ENCODE data around the gene PODXL. TPM values are rescaled to one million over a fixed set of nuclear protein-coding genes. Genes with fewer than 3 reads are reported as not detected.

PODXL gene
- polyA plus RNA-seq = 1 to 10 TPM; 3.4 to 3.5 TPM

- Histone ChIP-seq H3K36me3 (ENCODE audit: control insufficient read depth in 2 of 2, insufficient read depth in 2 of 2, low read length in 1 of 2) (no peaks in the 10 kb centered on the region), H3K27ac (ENCODE audit: low read depth in 2 of 2, low read length in 1 of 2) (peak within 1 kb of the TSS in 1 of 2 donors; percentile 26), H3K9me3 (ENCODE audit: control insufficient read depth in 2 of 2, insufficient read depth in 1 of 2, low read depth in 1 of 2, low read length in 1 of 2) (no peaks in the 10 kb centered on the region), H3K4me3 (ENCODE audit: low read depth in 1 of 2, low read length in 2 of 2) (peak within 1 kb of the TSS; percentile 46 to 56), H3K27me3 (ENCODE audit: control insufficient read depth in 1 of 2, insufficient read depth in 2 of 2, low read length in 2 of 2) (no peaks in the 10 kb centered on the region), H3K4me1 (ENCODE audit: control insufficient read depth in 2 of 2, insufficient read depth in 2 of 2, low read length in 1 of 2) (peaks cover 3 to 6% of the 10 kb centered on the region in 2 donors)
- 0 to 1% methylated on average over 74 to 101 of the region's 112 CpGs for WGBS, 2 donors
Observed at GRCh38 chr7:131556053-131556908, at the start of gene PODXL. Gene PODXL (minus strand): TSS chr7:131556628. CDS start chr7:131556359, 269 bp downstream.

GRCh38 chr7:131605280-131605878, 49.0 kb upstream of the PODXL start:
- 51 to 60% methylated on average over 9 of the region's 9 CpGs for WGBS, 2 donors
- H3K9me3 ChIP-seq (ENCODE audit: control insufficient read depth in 2 of 2, insufficient read depth in 1 of 2, low read depth in 1 of 2, low read length in 1 of 2) = no peaks in the 10 kb centered on the region
- no peak overlapping the region for H3K4me3 ChIP-seq (ENCODE audit: low read depth in 1 of 2, low read length in 2 of 2)
- H3K36me3 ChIP-seq (ENCODE audit: control insufficient read depth in 2 of 2, insufficient read depth in 2 of 2, low read length in 1 of 2) = no peaks in the 10 kb centered on the region
- no peaks in the 10 kb centered on the region for H3K4me1 ChIP-seq (ENCODE audit: control insufficient read depth in 2 of 2, insufficient read depth in 2 of 2, low read length in 1 of 2)
- no peak overlapping the region for H3K27ac ChIP-seq (ENCODE audit: low read depth in 2 of 2, low read length in 1 of 2)
- H3K27me3 ChIP-seq (ENCODE audit: control insufficient read depth in 1 of 2, insufficient read depth in 2 of 2, low read length in 2 of 2) = no peaks in the 10 kb centered on the region

GRCh38 chr7:131604841-131605279, 48.4 kb upstream of the PODXL start:
- Histone ChIP-seq H3K27me3 (ENCODE audit: control insufficient read depth in 1 of 2, insufficient read depth in 2 of 2, low read length in 2 of 2) (no peaks in the 10 kb centered on the region), H3K27ac (ENCODE audit: low read depth in 2 of 2, low read length in 1 of 2) (no peak overlapping the region), H3K9me3 (ENCODE audit: control insufficient read depth in 2 of 2, insufficient read depth in 1 of 2, low read depth in 1 of 2, low read length in 1 of 2) (no peaks in the 10 kb centered on the region), H3K36me3 (ENCODE audit: control insufficient read depth in 2 of 2, insufficient read depth in 2 of 2, low read length in 1 of 2) (no peaks in the 10 kb centered on the region), H3K4me1 (ENCODE audit: control insufficient read depth in 2 of 2, insufficient read depth in 2 of 2, low read length in 1 of 2) (no peaks in the 10 kb centered on the region), H3K4me3 (ENCODE audit: low read depth in 1 of 2, low read length in 2 of 2) (no peak overlapping the region)
- WGBS, 2 donors = 71 to 75% methylated on average over 7 of the region's 7 CpGs

- Histone ChIP-seq H3K36me3 (ENCODE audit: control insufficient read depth in 2 of 2, insufficient read depth in 2 of 2, low read length in 1 of 2) (no peaks in the 10 kb centered on the region), H3K4me1 (ENCODE audit: control insufficient read depth in 2 of 2, insufficient read depth in 2 of 2, low read length in 1 of 2) (no peaks in the 10 kb centered on the region), H3K27ac (ENCODE audit: low read depth in 2 of 2, low read length in 1 of 2) (no peak overlapping the region), H3K9me3 (ENCODE audit: control insufficient read depth in 2 of 2, insufficient read depth in 1 of 2, low read depth in 1 of 2, low read length in 1 of 2) (no peaks in the 10 kb centered on the region), H3K27me3 (ENCODE audit: control insufficient read depth in 1 of 2, insufficient read depth in 2 of 2, low read length in 2 of 2) (no peaks in the 10 kb centered on the region), H3K4me3 (ENCODE audit: low read depth in 1 of 2, low read length in 2 of 2) (no peak overlapping the region)
- WGBS, 2 donors = 96 to 100% methylated on average over 2 of the region's 2 CpGs
Observed at GRCh38 chr7:131603932-131604331, 47.5 kb upstream of the PODXL start.

GRCh38 chr7:131602994-131603372, 46.6 kb upstream of the PODXL start:
- H3K4me1 ChIP-seq (ENCODE audit: control insufficient read depth in 2 of 2, insufficient read depth in 2 of 2, low read length in 1 of 2) = no peaks in the 10 kb centered on the region
- H3K4me3 ChIP-seq (ENCODE audit: low read depth in 1 of 2, low read length in 2 of 2) = no peak overlapping the region
- WGBS, 2 donors = 56 to 57% methylated on average over 5 of the region's 5 CpGs
- H3K27ac ChIP-seq (ENCODE audit: low read depth in 2 of 2, low read length in 1 of 2) = no peak overlapping the region
- H3K9me3 ChIP-seq (ENCODE audit: control insufficient read depth in 2 of 2, insufficient read depth in 1 of 2, low read depth in 1 of 2, low read length in 1 of 2) = no peaks in the 10 kb centered on the region
- no peaks in the 10 kb centered on the region for H3K36me3 ChIP-seq (ENCODE audit: control insufficient read depth in 2 of 2, insufficient read depth in 2 of 2, low read length in 1 of 2)
- H3K27me3 ChIP-seq (ENCODE audit: control insufficient read depth in 1 of 2, insufficient read depth in 2 of 2, low read length in 2 of 2) = no peaks in the 10 kb centered on the region

DNA sequence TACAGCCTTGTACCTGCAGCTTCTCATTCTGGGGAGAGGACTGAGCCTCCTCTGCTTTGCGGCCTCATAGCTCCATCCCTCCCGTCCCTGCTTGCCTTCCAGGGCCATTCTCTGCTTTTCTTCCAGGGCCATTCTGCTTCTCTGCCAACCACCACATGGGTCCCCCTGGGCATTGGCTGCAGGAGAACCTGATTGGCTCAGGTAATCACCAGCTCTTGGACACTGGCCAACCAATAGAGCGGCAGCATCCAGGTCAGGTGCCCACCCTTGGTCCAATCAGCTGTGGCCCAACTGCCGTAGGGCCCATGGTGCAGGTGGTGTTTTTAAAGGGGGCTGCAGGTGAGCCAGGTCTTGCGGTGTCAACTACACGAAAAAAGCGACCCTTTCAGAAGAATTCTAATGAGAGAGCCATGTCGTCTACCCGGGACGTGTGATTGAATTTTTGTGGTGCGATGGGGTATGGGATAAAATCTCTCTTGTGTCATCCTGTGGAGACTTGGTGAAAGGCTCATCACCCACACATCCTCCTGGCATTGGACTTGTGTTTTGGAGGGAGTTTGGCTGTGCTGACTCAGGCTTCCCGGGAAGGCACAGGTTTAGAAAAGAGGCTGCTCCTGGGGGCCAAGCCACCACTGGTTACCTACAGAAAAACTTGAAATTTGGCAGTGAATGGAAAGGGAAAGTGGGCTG, 46.0 kb upstream of the PODXL start:
- 83 to 84% methylated on average over 12 of the region's 12 CpGs for WGBS, 2 donors
- no peak overlapping the region for H3K4me3 ChIP-seq (ENCODE audit: low read depth in 1 of 2, low read length in 2 of 2)
- no peaks in the 10 kb centered on the region for H3K27me3 ChIP-seq (ENCODE audit: control insufficient read depth in 1 of 2, insufficient read depth in 2 of 2, low read length in 2 of 2)
- H3K27ac ChIP-seq (ENCODE audit: low read depth in 2 of 2, low read length in 1 of 2) = no peak overlapping the region
- no peaks in the 10 kb centered on the region for H3K4me1 ChIP-seq (ENCODE audit: control insufficient read depth in 2 of 2, insufficient read depth in 2 of 2, low read length in 1 of 2)
- H3K36me3 ChIP-seq (ENCODE audit: control insufficient read depth in 2 of 2, insufficient read depth in 2 of 2, low read length in 1 of 2) = no peaks in the 10 kb centered on the region
- H3K9me3 ChIP-seq (ENCODE audit: control insufficient read depth in 2 of 2, insufficient read depth in 1 of 2, low read depth in 1 of 2, low read length in 1 of 2) = no peaks in the 10 kb centered on the region

DNA sequence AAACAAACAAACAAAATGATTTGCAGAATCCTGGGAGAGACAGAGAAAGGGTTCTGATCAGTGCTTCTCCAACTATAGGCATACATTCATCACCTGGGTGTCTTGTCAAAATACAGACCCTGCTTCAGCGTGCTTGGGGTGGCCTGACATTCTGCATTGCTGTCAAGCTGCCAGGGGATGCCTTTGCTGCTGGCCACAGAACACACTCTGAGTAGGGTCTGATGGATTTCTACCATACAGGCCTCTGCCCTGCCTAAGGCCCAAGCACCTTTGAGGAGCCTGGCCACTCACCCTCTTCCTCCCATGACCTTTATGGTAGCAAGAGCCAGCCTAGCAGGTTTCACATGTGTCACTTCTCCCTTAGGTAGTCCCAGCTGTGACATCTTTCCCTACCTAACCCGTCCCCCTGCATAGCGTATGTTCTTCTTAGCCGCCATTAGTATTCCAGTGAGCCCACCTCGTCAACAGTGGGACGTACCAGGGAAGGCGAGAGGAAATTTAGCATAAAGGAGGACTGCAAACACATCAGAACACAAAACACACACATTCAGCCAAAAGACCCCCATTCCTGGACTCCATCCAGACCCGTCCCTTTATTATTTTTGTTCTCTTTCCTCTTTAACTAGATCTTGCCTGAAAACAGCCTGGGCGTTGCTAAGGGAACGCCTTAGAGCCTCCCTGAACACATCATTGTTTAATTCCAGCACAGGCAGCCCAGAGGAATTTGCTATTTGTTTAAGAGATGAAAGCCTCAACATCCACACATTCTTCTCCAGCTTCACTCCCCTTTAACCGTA, 43.9 kb upstream of the PODXL start:
- Histone ChIP-seq H3K4me1 (ENCODE audit: control insufficient read depth in 2 of 2, insufficient read depth in 2 of 2, low read length in 1 of 2) (no peaks in the 10 kb centered on the region), H3K27ac (ENCODE audit: low read depth in 2 of 2, low read length in 1 of 2) (no peak overlapping the region), H3K27me3 (ENCODE audit: control insufficient read depth in 1 of 2, insufficient read depth in 2 of 2, low read length in 2 of 2) (no peaks in the 10 kb centered on the region), H3K4me3 (ENCODE audit: low read depth in 1 of 2, low read length in 2 of 2) (no peak overlapping the region), H3K36me3 (ENCODE audit: control insufficient read depth in 2 of 2, insufficient read depth in 2 of 2, low read length in 1 of 2) (no peaks in the 10 kb centered on the region), H3K9me3 (ENCODE audit: control insufficient read depth in 2 of 2, insufficient read depth in 1 of 2, low read depth in 1 of 2, low read length in 1 of 2) (no peaks in the 10 kb centered on the region)
- WGBS, 2 donors = 71 to 81% methylated on average over 11 of the region's 11 CpGs

DNA sequence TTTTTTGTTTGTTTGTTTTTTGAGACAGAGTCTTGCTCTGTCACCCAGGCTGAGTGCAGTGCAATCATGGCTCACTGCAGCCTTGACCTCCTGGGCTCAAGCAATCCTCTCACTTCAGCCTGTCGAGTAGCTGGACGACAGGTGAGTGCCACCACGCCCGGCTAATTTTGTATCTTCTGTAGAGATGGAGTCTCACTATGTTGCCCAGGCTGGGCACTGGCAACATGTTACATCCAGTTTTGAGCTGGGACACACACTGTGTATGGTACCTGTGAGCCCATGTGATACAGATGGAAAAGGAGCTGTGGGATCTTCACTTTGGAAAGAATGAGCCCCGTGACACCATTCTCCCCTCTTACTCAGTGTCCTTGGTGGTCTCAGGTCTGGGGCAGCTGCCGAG, 40.4 kb upstream of the PODXL start:
- Histone ChIP-seq H3K27ac (ENCODE audit: low read depth in 2 of 2, low read length in 1 of 2) (no peak overlapping the region), H3K27me3 (ENCODE audit: control insufficient read depth in 1 of 2, insufficient read depth in 2 of 2, low read length in 2 of 2) (no peaks in the 10 kb centered on the region), H3K9me3 (ENCODE audit: control insufficient read depth in 2 of 2, insufficient read depth in 1 of 2, low read depth in 1 of 2, low read length in 1 of 2) (no peaks in the 10 kb centered on the region), H3K36me3 (ENCODE audit: control insufficient read depth in 2 of 2, insufficient read depth in 2 of 2, low read length in 1 of 2) (no peaks in the 10 kb centered on the region), H3K4me3 (ENCODE audit: low read depth in 1 of 2, low read length in 2 of 2) (no peak overlapping the region), H3K4me1 (ENCODE audit: control insufficient read depth in 2 of 2, insufficient read depth in 2 of 2, low read length in 1 of 2) (no peaks in the 10 kb centered on the region)
- 93% methylated on average over 6 of the region's 6 CpGs for WGBS, 2 donors

DNA sequence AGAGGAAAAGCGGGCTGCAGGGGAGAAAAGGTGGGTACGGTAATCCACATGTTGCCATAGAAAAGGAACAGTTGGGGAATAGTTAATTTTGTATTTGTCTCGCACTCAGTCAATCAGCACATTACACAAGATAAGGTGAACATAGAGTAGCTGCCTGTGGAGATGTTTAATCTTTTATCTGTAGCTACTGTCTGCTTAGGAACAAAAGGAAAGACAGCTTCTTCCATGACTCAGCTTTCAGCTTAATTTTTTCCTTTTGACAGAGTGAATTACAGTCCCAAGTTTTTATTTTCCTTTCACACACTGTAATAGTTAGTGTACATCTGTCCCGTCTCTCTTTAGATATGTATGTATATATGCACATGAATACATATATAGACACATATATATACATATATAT, 39.3 kb upstream of the PODXL start:
- Histone ChIP-seq H3K4me3 (ENCODE audit: low read depth in 1 of 2, low read length in 2 of 2) (no peak overlapping the region), H3K27ac (ENCODE audit: low read depth in 2 of 2, low read length in 1 of 2) (no peak overlapping the region), H3K27me3 (ENCODE audit: control insufficient read depth in 1 of 2, insufficient read depth in 2 of 2, low read length in 2 of 2) (no peaks in the 10 kb centered on the region), H3K4me1 (ENCODE audit: control insufficient read depth in 2 of 2, insufficient read depth in 2 of 2, low read length in 1 of 2) (no peaks in the 10 kb centered on the region), H3K36me3 (ENCODE audit: control insufficient read depth in 2 of 2, insufficient read depth in 2 of 2, low read length in 1 of 2) (no peaks in the 10 kb centered on the region), H3K9me3 (ENCODE audit: control insufficient read depth in 2 of 2, insufficient read depth in 1 of 2, low read depth in 1 of 2, low read length in 1 of 2) (no peaks in the 10 kb centered on the region)
- WGBS, 2 donors = 91 to 92% methylated on average over 4 of the region's 4 CpGs

Data from esophagus (tissue), 2 donors.